Activated T-cell treated with anti-CD3 and anti-CD28 coated beads, Interleukin-2, amount 50 U/mL, for 48 hours (primary cell): ENCODE data around the gene TUBB2B.
"Not testable (repeated sequence)": the region's sequence is repeated elsewhere in the genome, so short reads cannot be mapped to it uniquely, and the experiment has no call there.

Experiments used
- DNase-seq, 2 experiments: peaks; one replicate each; pipeline ENCODE4 v3.0.0-alpha.2; 2020

Gene TUBB2B

DNA sequence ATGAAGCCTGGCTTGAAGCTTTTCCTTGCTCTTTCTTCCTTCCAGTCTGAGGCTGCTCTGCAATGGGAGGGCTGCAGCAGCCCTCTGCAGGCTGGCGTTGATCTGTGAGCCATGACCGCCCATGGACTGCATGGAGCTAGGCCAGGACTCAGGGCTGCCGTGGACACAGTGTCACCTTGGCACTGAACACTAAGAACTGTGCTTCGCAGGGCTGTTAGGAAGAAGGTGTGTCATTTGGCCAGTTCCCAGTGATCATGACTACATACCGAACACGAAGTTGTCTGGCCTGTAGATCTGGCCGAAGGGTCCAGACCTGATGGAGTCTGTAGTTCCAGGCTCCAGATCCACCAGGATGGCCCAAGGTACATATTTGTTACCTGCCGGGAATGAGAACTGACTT, 48.8 kb downstream of the TUBB2B start:
- not testable (repeated sequence) for DNase-seq

DNA sequence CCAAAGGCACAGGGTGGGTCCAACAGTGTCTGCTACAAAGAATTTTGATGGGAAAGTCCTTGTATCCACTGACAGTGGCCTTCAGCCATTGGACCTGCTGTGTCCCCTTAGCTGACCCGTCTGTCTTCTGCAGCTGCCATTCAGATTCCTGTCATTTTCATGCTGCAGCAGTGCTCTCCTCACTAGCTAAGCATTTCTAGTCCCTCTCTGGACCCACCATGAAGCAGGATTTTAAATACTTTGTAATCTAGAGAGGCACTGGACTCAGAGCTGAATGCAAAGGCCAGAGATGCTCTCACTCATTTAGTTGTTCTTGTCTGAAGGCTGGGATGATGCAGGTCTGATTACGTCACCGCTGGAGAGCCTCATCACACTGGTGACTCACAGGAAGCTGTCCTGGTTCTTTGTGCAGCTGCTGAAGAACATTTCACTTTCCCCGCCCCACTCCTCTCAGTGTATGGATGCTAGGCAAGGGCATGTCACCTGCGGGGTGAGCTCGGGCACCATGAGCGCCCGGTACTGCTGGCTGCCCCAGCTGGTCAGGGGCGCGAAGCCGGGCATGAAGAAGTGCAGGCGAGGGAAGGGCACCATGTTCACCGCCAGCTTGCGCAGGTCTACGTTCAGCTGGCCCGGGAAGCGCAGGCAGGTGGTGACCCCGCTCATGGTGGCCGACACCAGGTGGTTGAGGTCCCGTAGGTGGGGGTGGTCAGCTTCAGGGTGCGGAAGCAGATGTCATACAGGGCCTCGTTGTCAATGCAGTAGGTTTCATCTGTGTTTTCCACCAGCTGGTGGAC, 50.7 kb downstream of the TUBB2B start:
- peak; percentile 49 to 60 for DNase-seq

DNA sequence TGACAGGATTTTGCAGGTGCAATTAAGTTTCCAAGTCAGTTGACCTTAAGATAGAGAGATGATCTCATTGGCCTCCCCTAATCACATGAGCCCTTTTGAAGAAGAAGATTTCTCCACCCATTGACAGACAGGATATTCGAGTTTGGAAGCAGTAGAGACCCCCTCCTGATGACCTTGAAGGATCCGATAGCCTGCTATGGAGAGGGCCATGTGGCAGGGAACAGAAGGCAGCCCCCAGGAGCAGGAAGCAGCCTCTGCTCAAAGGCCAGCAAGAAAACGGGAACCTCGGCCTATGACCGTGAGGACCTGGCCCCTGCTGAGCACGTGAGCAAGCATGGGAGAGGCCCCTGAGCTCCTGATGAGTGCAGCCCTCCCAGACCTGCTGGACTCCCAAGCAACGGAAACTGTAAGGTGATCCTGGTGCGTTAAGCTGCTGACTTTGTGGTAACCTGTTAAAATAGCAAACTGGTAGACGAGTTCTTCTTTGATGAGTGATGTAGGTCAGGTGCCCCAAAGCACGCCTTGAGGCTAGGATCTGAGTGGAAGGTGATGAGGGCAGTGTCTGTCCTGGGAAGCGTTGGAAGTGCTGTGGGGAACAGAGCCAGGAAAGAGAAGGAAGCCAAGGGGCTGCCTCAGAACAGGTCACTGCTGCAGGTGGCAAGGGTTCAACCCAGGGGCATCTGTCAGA, 51.6 kb downstream of the TUBB2B start:
- no peak for DNase-seq
